Endothelial cell (in vitro differentiated cells): Measurements from ENCODE around the gene GABBR2. TPM values are rescaled to one million over a fixed set of nuclear protein-coding genes. Genes with fewer than 3 reads are reported as not detected.

Experiments
- DNase-seq: peaks from one replicate; pipeline ENCODE4 v3.0.0; 2021; ENCODE audit warnings: low spot score
- H3K27ac Mint-ChIP-seq: one replicate; pipeline ENCODE4 v1.8.0; 2021; ENCODE audit warnings: mixed read lengths, inconsistent platforms; ENCODE audit not compliant: unreplicated experiment
- H3K27me3 Mint-ChIP-seq: one replicate; pipeline ENCODE4 v1.8.0; 2021; ENCODE audit warnings: mild to moderate bottlenecking, moderate library complexity, mixed read lengths, inconsistent platforms; ENCODE audit not compliant: unreplicated experiment
- H3K36me3 Mint-ChIP-seq: one replicate; pipeline ENCODE4 v1.8.0; 2021; ENCODE audit warnings: mild to moderate bottlenecking, low read depth, mixed read lengths, inconsistent platforms; ENCODE audit not compliant: unreplicated experiment
- H3K4me1 Mint-ChIP-seq: one replicate; pipeline ENCODE4 v1.8.0; 2021; ENCODE audit warnings: mild to moderate bottlenecking, mixed read lengths, inconsistent platforms; ENCODE audit not compliant: unreplicated experiment
- H3K4me3 Mint-ChIP-seq: one replicate; pipeline ENCODE4 v1.8.0; 2021; ENCODE audit warnings: mild to moderate bottlenecking, mixed read lengths, inconsistent platforms; ENCODE audit not compliant: unreplicated experiment
- H3K9me3 Mint-ChIP-seq: one replicate; pipeline ENCODE4 v1.8.0; 2021; ENCODE audit warnings: mixed read lengths, inconsistent platforms; ENCODE audit not compliant: unreplicated experiment
- total RNA-seq: library from RNA; stranded (reverse); fragmentation: NEBNext Ultra II Directional; extraction: Animal tissue kit (Norgen Biotek cat#: 25700); gene quantifications from one replicate; pipeline ENCODE4 v1.2.1, GENCODE V29; 2021; ENCODE audit not compliant: unreplicated experiment
- TF ChIP-seq, protein P1 (sequence below): fragments of 200-600 bp; sonication (generic); IDR thresholded peaks from one replicate; pipeline ENCODE4 v1.5.0; 2021; ENCODE audit warnings: antibody characterized with exemption; ENCODE audit not compliant: unreplicated experiment

The GABBR2 gene
- total RNA-seq, 1 donor from 2014 or later = 0.46 TPM

DNA sequence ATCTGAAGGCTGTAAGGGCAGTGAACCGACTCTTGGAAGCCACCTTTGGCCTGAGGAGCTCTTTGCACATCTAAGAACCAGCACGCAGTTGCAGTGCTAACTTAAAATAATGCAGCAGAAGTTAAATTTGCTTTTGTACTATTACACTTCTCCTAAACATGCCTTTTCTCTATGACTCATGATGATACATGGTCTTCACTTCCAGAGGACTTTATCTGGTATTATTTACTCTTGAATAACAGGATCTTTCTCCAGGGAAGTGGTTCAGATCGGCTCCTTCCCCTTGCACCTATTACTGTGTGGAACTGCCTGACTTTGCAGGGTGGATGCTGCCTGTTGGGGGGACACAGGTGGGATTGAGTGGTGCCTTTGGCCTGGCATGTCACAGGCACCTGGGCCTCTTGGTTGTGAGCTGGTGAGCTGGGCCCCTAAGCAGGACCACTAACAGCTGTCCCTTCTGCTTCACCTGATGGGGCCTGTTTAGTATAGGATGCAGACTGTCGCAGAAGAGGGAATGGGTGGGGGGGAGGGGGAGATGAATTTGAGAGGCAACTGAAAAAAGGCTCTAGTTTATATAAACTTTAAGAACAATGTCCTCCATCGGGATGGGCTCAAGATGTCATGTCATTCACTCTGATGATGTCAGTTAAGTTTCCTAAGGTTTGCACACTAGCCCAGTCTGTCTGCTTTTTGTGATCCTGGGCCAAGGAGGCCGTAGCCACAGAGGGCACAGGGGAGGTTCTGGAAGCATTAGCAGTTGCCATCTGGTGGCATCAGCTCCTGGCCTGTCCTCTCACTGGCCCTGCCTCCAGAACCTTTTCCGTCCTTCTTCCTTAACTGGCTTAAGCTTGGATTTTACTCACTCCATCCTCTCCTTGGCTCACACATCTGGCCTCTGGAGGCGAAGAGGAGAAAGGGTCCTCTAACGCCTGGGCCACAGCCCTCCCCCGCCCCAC lies 33.9 kb upstream of the GABBR2 start:
- Mint-ChIP-seq H3K27ac (no peak overlapping the region), H3K9me3 (no peaks in the 10 kb centered on the region), H3K4me1 (no peaks in the 10 kb centered on the region), H3K4me3 (no peak overlapping the region), H3K27me3 (no peaks in the 10 kb centered on the region), H3K36me3 (peaks cover 13% of the 10 kb centered on the region)
- TF ChIP-seq, protein P1, sequence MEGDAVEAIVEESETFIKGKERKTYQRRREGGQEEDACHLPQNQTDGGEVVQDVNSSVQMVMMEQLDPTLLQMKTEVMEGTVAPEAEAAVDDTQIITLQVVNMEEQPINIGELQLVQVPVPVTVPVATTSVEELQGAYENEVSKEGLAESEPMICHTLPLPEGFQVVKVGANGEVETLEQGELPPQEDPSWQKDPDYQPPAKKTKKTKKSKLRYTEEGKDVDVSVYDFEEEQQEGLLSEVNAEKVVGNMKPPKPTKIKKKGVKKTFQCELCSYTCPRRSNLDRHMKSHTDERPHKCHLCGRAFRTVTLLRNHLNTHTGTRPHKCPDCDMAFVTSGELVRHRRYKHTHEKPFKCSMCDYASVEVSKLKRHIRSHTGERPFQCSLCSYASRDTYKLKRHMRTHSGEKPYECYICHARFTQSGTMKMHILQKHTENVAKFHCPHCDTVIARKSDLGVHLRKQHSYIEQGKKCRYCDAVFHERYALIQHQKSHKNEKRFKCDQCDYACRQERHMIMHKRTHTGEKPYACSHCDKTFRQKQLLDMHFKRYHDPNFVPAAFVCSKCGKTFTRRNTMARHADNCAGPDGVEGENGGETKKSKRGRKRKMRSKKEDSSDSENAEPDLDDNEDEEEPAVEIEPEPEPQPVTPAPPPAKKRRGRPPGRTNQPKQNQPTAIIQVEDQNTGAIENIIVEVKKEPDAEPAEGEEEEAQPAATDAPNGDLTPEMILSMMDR = no peak
- DNase-seq = no peak

DNA sequence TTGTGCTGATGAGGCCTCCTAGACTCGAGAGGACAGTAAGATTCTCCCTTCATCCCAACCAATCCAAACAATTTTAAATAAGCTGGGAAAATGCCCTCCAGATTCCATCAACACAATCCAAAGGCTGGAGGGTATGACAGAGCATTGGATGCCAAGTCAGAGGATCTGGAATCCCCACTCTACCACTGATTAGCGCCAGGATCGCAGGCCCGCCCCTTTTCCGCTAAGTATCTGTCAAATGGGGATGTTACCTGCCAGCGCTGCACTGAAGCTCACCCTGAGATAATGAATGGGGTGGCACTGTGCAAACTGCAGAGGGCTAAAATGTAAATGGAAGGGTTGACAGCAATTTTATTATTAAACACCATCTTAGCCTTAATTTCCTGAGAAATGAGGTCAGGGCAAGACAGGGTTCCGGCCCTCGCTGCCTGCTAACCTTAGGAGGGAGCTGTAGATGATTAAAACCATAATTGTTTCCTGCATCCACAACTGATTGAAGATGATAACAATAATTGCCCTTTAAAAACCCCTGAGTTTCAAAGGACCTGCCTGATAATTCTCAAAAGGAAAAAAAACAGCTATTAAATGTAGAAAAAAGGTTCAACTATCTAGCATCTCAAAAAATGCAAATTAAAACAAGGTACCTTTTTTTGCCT lies 31.6 kb upstream of the GABBR2 start:
- H3K4me1 Mint-ChIP-seq = no peaks in the 10 kb centered on the region
- H3K9me3 Mint-ChIP-seq = no peaks in the 10 kb centered on the region
- H3K4me3 Mint-ChIP-seq = no peak overlapping the region
- H3K27ac Mint-ChIP-seq = no peak overlapping the region
- TF ChIP-seq, protein P1 = no peak
- no peaks in the 10 kb centered on the region for H3K27me3 Mint-ChIP-seq
- no peak for DNase-seq
- H3K36me3 Mint-ChIP-seq = peaks cover 14% of the 10 kb centered on the region

DNA sequence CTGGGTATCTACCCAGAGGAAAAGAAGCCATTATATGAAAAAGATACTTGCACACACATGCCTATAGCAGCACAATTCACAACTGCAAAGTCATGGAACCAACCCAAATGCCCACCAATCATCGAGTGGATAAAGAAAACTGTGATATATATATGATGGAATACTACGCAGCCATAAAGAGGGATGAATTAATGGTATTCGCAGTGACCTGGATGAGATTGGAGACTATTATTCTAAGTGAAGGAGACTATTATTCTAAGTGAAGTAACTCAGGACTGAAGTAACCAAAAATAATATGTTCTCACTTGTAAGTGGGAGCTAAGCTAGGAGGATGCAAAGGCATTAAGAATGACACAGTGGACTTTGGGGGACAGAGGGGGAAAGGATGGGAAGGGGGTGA lies 30.0 kb upstream of the GABBR2 start:
- DNase-seq = no peak
- TF ChIP-seq, protein P1 = no peak

DNA sequence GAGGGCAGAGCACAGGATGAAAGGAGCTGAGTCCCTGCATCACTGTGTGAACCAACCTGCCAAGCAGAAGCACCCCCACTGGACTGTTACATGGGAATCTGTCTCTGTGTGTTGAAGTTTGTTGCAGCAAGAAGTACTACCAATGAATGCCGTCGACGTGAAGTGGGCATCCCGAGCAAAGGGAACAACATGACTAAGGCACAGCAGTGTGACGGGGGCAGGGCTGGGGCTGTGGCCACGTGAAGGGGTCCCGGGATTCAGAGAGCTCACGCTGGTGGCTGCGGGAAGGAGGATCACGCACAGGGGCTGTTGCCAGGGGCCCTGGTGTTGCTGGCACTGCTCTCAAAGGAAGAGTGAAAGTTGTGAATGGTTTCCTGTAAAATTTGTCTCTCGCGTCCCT lies 27.5 kb upstream of the GABBR2 start:
- Mint-ChIP-seq H3K27me3 (peaks cover 2% of the 10 kb centered on the region), H3K36me3 (peaks cover 13% of the 10 kb centered on the region), H3K4me3 (no peak overlapping the region), H3K27ac (no peak overlapping the region), H3K9me3 (no peaks in the 10 kb centered on the region), H3K4me1 (no peaks in the 10 kb centered on the region)
- TF ChIP-seq, protein P1 = no peak
- no peak for DNase-seq

More for the DNA sequence above, 30.0 kb upstream of the GABBR2 start:
- Mint-ChIP-seq H3K36me3 (peaks cover 13% of the 10 kb centered on the region), H3K4me1 (no peaks in the 10 kb centered on the region), H3K4me3 (no peak overlapping the region), H3K27me3 (no peaks in the 10 kb centered on the region), H3K27ac (no peak overlapping the region), H3K9me3 (no peaks in the 10 kb centered on the region)

DNA sequence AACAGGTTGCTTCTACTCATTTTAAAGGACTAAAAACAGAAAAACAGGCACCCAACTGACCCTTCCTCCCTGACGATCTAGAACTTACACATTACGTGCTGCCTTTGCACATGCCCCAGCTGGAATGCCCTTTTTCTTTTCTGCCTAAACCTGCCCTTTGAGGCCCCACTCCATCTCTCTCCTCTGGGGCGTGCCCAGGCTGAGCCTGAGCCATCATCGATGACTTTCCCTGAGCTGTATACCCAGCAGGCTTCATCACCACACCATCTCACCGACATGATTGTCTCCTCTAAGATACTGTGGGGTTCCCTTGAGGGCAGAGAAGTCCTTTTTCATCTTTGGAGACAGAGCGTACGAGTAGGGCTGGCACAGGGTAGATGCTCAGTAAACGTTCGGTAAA lies 24.1 kb upstream of the GABBR2 start:
- H3K4me1 Mint-ChIP-seq = no peaks in the 10 kb centered on the region
- H3K4me3 Mint-ChIP-seq = no peak overlapping the region
- DNase-seq = no peak
- H3K27me3 Mint-ChIP-seq = peaks cover 2% of the 10 kb centered on the region
- no peak overlapping the region for H3K27ac Mint-ChIP-seq
- no peaks in the 10 kb centered on the region for H3K9me3 Mint-ChIP-seq
- peaks cover 7% of the 10 kb centered on the region for H3K36me3 Mint-ChIP-seq
- TF ChIP-seq, protein P1 = no peak
